SK-N-SH (cell line): ENCODE measurements around the gene SP3. TPM values are rescaled to one million over a fixed set of nuclear protein-coding genes. Genes with fewer than 3 reads are reported as not detected.

Experiments used
- CTCF ChIA-PET: fragments of 300-600, 350-600 bp; formaldehyde crosslinking; extraction: SDS; loops from one replicate; lab custom pipeline; 2021; lab: Yijun Ruan, JAX
- POLR2A ChIA-PET: fragments of 350-600 bp; sonication (Branson Sonifier 250); formaldehyde crosslinking; extraction: SDS; loops from one replicate; lab custom pipeline; 2020; ENCODE audit warnings: antibody characterized with exemption, inconsistent platforms; lab: Yijun Ruan, JAX
- DNase-seq: peaks from one replicate; pipeline ENCODE4 v3.0.0; 2012
- H2AFZ ChIP-seq: fragments of 200-600 bp; sonication (generic); 2 replicates; pipeline ENCODE4 v1.8.1; 2016; ENCODE audit warnings: antibody characterized with exemption, mild to moderate bottlenecking, low read depth
- H3F3A ChIP-seq: fragments of 200-600 bp; sonication (generic); replicated peaks from 2 replicates; pipeline ENCODE3; 2016; ENCODE audit warnings: antibody characterized with exemption, mild to moderate bottlenecking; ENCODE audit not compliant: insufficient read depth
- H3K27ac ChIP-seq, 2 experiments: fragments of 200-500 bp in 1 of 2; fragments of 200-600 bp in 1 of 2; sonication (Bioruptor generic) in 1 of 2; sonication (generic), shearing (Covaris generic) in 1 of 2; 2 replicates each; pipeline versions ENCODE4 v1.5.1 to v1.6.1; 2014 to 2016; ENCODE audit warnings: low read depth in 2 of 2, inconsistent platforms in 1 of 2, low read length in 1 of 2, mild to moderate bottlenecking in 1 of 2, mixed read lengths in 1 of 2
- H3K27me3 ChIP-seq: fragments of 200-600 bp; sonication (generic), shearing (Covaris generic); 2 replicates; pipeline ENCODE4 v1.6.1; 2016; ENCODE audit warnings: mixed run types; ENCODE audit not compliant: insufficient read depth
- H3K36me3 ChIP-seq, 2 experiments: fragments of 200-500 bp in 1 of 2; fragments of 200-600 bp in 1 of 2; sonication (Bioruptor generic) in 1 of 2; sonication (generic) in 1 of 2; replicated peaks in 1 of 2; 2 replicates each; pipeline versions ENCODE3 to v1.5.1; 2014 to 2016; ENCODE audit warnings: low read length in 1 of 2, mild to moderate bottlenecking in 1 of 2; ENCODE audit not compliant: insufficient read depth in 2 of 2, control insufficient read depth in 1 of 2
- H3K4me1 ChIP-seq, 2 experiments: fragments of 200-500 bp in 1 of 2; fragments of 200-600 bp in 1 of 2; sonication (Bioruptor generic) in 1 of 2; sonication (generic), shearing (Covaris generic) in 1 of 2; 2 replicates each; pipeline versions ENCODE4 v1.5.1 to v1.6.1; 2014 to 2016; ENCODE audit warnings: low read depth in 1 of 2, low read length in 1 of 2, mixed run types in 1 of 2; ENCODE audit not compliant: insufficient read depth in 2 of 2, control insufficient read depth in 1 of 2
- H3K4me2 ChIP-seq: fragments of 200-600 bp; sonication (generic), shearing (Covaris generic); 2 replicates; pipeline ENCODE4 v1.6.1; 2017; ENCODE audit warnings: mixed run types
- H3K4me3 ChIP-seq, 2 experiments: fragments of 200-500 bp in 1 of 2; fragments of 200-600 bp in 1 of 2; sonication (Bioruptor generic) in 1 of 2; sonication (generic), shearing (Covaris generic) in 1 of 2; 2 replicates each; pipeline versions ENCODE4 v1.5.1 to v1.8.1; 2014 to 2016; ENCODE audit warnings: low read depth in 2 of 2, inconsistent platforms in 1 of 2, low read length in 1 of 2, mild to moderate bottlenecking in 1 of 2, mixed read lengths in 1 of 2, moderate library complexity in 1 of 2
- H3K79me2 ChIP-seq: fragments of 200-600 bp; sonication (generic); 2 replicates; pipeline ENCODE4 v1.8.1; 2017; ENCODE audit warnings: mild to moderate bottlenecking; ENCODE audit not compliant: insufficient read depth
- H3K9ac ChIP-seq: fragments of 200-600 bp; sonication (generic); 2 replicates; pipeline ENCODE4 v1.6.1; 2017; ENCODE audit warnings: mixed run types
- H3K9me2 ChIP-seq: fragments of 200-600 bp; sonication (generic); 2 replicates; pipeline ENCODE4 v1.6.1; 2017; ENCODE audit warnings: mixed run types
- H3K9me3 ChIP-seq: fragments of 200-600 bp; sonication (generic); 2 replicates; pipeline ENCODE4 v1.6.1; 2017; ENCODE audit warnings: mixed run types, mild to moderate bottlenecking, moderate library complexity
- H4K20me1 ChIP-seq: fragments of 200-600 bp; sonication (generic); 2 replicates; pipeline ENCODE4 v1.6.1; 2017; ENCODE audit warnings: mild to moderate bottlenecking, mixed run types; ENCODE audit not compliant: insufficient read depth
- CHD2 ChIP-seq: fragments of 150-350 bp; IDR thresholded peaks from 2 replicates; pipeline ENCODE4 v1.6.1; 2018; ENCODE audit warnings: low read length; ENCODE audit not compliant: partially characterized antibody
- EP300 ChIP-seq, 2 experiments: IDR thresholded peaks; 2 replicates each; pipeline versions ENCODE4 v1.4.0 to v1.6.1; 2012; ENCODE audit warnings: borderline replicate concordance in 1 of 2, low read depth in 1 of 2, low read length in 1 of 2
- FOXJ3 ChIP-seq: sonication (generic); formaldehyde crosslinking; IDR thresholded peaks from 2 replicates; pipeline ENCODE4 v1.5.1; 2020; ENCODE audit warnings: mild to moderate bottlenecking, missing genetic modification reagents
- GABPA ChIP-seq: IDR thresholded peaks from 2 replicates; pipeline ENCODE4 v1.4.0; 2012; ENCODE audit warnings: low read depth, mild to moderate bottlenecking
- GATA2 ChIP-seq: sonication (generic); formaldehyde crosslinking; IDR thresholded peaks from 2 replicates; pipeline ENCODE4 v1.5.0; 2020; ENCODE audit warnings: mild to moderate bottlenecking, missing genetic modification reagents
- MEF2A ChIP-seq: IDR thresholded peaks from 2 replicates; pipeline ENCODE4 v1.4.0; 2012; ENCODE audit warnings: low read depth, borderline replicate concordance
- MXI1 ChIP-seq: IDR thresholded peaks from 2 replicates; pipeline ENCODE4 v1.6.1; 2012; ENCODE audit warnings: mild to moderate bottlenecking, low read depth, low read length, improper control_type of control experiment
- POLR2AphosphoS5 ChIP-seq: IDR thresholded peaks from 2 replicates; pipeline ENCODE4 v1.6.1; 2012; ENCODE audit warnings: low read depth, low read length
- RCOR1 ChIP-seq: fragments of 150-350 bp; IDR thresholded peaks from 2 replicates; pipeline ENCODE4 v1.6.1; 2017; ENCODE audit warnings: antibody characterized with exemption, low read length
- RXRA ChIP-seq: IDR thresholded peaks from 2 replicates; pipeline ENCODE4 v1.4.0; 2012; ENCODE audit warnings: low read depth, mild to moderate bottlenecking, borderline replicate concordance
- TAF1 ChIP-seq: IDR thresholded peaks from 2 replicates; pipeline ENCODE4 v1.6.1; 2012; ENCODE audit warnings: low read depth, mild to moderate bottlenecking, low read length, moderate library complexity, borderline replicate concordance
- WGBS: methylation state at CpG from one replicate; pipeline ENCODE4 v1.1.6; 2017; ENCODE audit warnings: low lambda C conversion rate; 5-methylcytosine and 5-hydroxymethylcytosine counted together
- polyA plus RNA-seq, 3 experiments: library from polyadenylated mRNA; depleted of rRNA; stranded (reverse); fragments of >200 nt; gene quantifications; 2 replicates each; pipeline ENCODE4 v1.2.3, GENCODE V29; 2012
- TF ChIP-seq, protein P1 (sequence below): IDR thresholded peaks from 2 replicates; pipeline ENCODE4 v1.4.0; 2012; ENCODE audit warnings: low read depth
- TF ChIP-seq, protein P2 (sequence below): IDR thresholded peaks from 2 replicates; pipeline ENCODE4; 2012

The SP3 gene
- polyA plus RNA-seq, 1 of the 3 experiments (the other 2 are of a cell fraction), result 23.1 TPM

DNA sequence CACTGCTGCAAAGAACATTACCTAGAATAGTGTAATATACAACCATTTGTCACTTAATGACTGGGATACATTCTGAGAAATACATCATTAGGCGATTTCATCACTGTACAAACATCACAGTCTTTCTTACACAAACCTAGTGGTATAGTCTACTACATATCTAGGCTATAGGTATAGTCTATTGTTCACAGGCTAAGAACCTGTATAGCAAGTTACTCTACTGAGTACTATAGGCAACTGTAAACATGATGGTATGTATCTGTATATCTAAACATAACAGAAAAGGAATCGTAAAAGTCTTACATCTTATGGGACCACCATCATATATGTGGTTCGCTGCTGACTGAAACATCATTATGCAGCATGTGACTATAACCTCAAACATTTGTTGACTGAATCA is 21.4 kb downstream of the SP3 start:
- no peaks in the 10 kb centered on the region for H3K9me2 ChIP-seq
- peaks cover 21% of the 10 kb centered on the region for H3F3A ChIP-seq
- peaks cover 6 to 12% of the 10 kb centered on the region in 2 experiments; a peak in 3 of 4 replicates for H3K4me1 ChIP-seq
- H4K20me1 ChIP-seq, result peaks cover 92% of the 10 kb centered on the region
- TF ChIP-seq MEF2A, result no peak
- no peak for TF ChIP-seq GABPA
- no peak for TF ChIP-seq CHD2
- no peak for TF ChIP-seq EP300 (IDR thresholded peaks at IDR 0.05; ENCODE audit: borderline replicate concordance in 1 of 2, low read depth in 1 of 2, low read length in 1 of 2)
- no peak for TF ChIP-seq FOXJ3
- no peak for TF ChIP-seq RCOR1
- TF ChIP-seq, protein P1, sequence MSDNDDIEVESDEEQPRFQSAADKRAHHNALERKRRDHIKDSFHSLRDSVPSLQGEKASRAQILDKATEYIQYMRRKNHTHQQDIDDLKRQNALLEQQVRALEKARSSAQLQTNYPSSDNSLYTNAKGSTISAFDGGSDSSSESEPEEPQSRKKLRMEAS, result no peak
- no peak for TF ChIP-seq RXRA
- TF ChIP-seq GATA2 (CRISPR knock-in tag), result no peak
- TF ChIP-seq MXI1, result no peak
- no peak for TF ChIP-seq POLR2AphosphoS5
- no peak for TF ChIP-seq TAF1
- no peak overlapping the region for H3K4me3 ChIP-seq
- peaks cover 0 to 12% of the 10 kb centered on the region in 2 experiments for H3K36me3 ChIP-seq
- ChIA-PET POLR2A (no interaction called here), CTCF (interaction anchor here (0.8 to 1.7 kb wide), 2 partner anchors 18 to 19 kb away, joined by 3 to 4 read pairs; no protein-coding TSS in a partner anchor)
- WGBS, result 93% methylated on average over 3 of the region's 3 CpGs
- no peak overlapping the region for H2AFZ ChIP-seq
- no peak overlapping the region; a peak in 1 of 4 replicates for H3K27ac ChIP-seq
- no peak for DNase-seq
- no peaks in the 10 kb centered on the region for H3K9me3 ChIP-seq
- peaks cover 100% of the 10 kb centered on the region for H3K79me2 ChIP-seq
- no peak overlapping the region for H3K4me2 ChIP-seq
- no peak overlapping the region for H3K9ac ChIP-seq
- no peaks in the 10 kb centered on the region for H3K27me3 ChIP-seq

DNA sequence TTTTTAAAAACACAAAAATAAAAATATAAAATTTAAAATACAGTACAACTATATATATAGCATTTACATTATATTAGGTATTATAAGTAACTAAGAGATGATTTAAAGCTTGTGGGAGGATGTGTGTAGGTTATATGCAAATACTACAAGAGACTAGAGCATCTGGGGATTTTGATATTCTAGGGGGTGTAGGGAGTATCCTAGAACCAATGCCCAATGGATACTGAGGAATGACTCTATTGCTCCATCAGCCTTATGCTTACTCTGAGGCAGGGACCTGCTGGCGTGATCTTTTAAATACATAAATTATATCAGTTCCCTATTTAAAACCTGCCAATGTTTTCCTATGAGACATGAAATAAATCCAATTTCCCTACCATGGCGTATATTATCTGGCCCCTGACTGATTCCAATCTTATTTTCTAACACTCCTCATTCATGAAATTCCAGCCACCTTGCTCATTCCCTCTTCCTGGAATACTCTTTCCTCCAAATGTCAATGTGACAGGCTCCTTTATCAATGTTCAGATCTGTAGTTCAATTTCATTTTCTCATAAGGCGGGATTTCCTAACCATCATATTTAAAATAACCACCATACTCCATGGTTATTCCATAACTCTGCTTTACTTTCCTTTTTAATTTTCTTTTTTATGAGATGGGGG is 22.2 kb downstream of the SP3 start:
- Histone ChIP-seq H3K79me2 (peaks cover 100% of the 10 kb centered on the region), H3K36me3 (peaks cover 0 to 8% of the 10 kb centered on the region in 2 experiments), H3K9ac (no peak overlapping the region), H3K9me2 (no peaks in the 10 kb centered on the region), H3K4me3 (no peak overlapping the region), H2AFZ (no peak overlapping the region), H3K4me1 (peaks cover 10 to 12% of the 10 kb centered on the region in 2 experiments; a peak in 3 of 4 replicates), H4K20me1 (peaks cover 92% of the 10 kb centered on the region), H3K27ac (peak overlapping the region in 1 of 2 experiments; percentile 6; a peak in 1 of 4 replicates), H3K4me2 (no peak overlapping the region), H3K27me3 (no peaks in the 10 kb centered on the region), H3F3A (peaks cover 21% of the 10 kb centered on the region), H3K9me3 (no peaks in the 10 kb centered on the region)
- ChIA-PET POLR2A (no interaction called here), CTCF (no interaction called here)
- 77% methylated on average over 3 of the region's 3 CpGs for WGBS
- DNase-seq, result no peak
- TF ChIP-seq, protein P2, sequence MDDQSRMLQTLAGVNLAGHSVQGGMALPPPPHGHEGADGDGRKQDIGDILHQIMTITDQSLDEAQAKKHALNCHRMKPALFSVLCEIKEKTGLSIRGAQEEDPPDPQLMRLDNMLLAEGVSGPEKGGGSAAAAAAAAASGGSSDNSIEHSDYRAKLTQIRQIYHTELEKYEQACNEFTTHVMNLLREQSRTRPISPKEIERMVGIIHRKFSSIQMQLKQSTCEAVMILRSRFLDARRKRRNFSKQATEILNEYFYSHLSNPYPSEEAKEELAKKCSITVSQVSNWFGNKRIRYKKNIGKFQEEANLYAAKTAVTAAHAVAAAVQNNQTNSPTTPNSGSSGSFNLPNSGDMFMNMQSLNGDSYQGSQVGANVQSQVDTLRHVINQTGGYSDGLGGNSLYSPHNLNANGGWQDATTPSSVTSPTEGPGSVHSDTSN, result peak; percentile 28; the same call in 1 of the 2 replicates
- no peak for TF ChIP-seq FOXJ3
